Endodermal cell (in vitro differentiated cells): Measurements from ENCODE around the gene YPEL5. TPM values are rescaled to one million over a fixed set of nuclear protein-coding genes. Genes with fewer than 3 reads are reported as not detected.

ENCODE experiments used
- DNase-seq: peaks from one replicate; pipeline ENCODE4 v3.0.0-alpha.2; 2017
- H3K27ac ChIP-seq: 2 replicates; pipeline ENCODE4 v1.5.1; 2013; ENCODE audit warnings: mild to moderate bottlenecking, low read depth, low read length, moderate library complexity
- H3K27me3 ChIP-seq: 2 replicates; pipeline ENCODE4 v1.6.1; 2013; ENCODE audit warnings: mild to moderate bottlenecking, low read length, moderate library complexity; ENCODE audit not compliant: insufficient read depth, control insufficient read depth, poor library complexity, severe bottlenecking
- H3K36me3 ChIP-seq: 2 replicates; pipeline ENCODE4 v1.7.0; 2013; ENCODE audit warnings: mild to moderate bottlenecking, low read length, moderate library complexity; ENCODE audit not compliant: control insufficient read depth, insufficient read depth
- H3K4me1 ChIP-seq: one replicate; pipeline ENCODE4 v1.7.0; 2013; ENCODE audit warnings: low read length; ENCODE audit not compliant: control insufficient read depth, insufficient read depth
- H3K4me3 ChIP-seq: 2 replicates; pipeline ENCODE4 v1.5.1; 2013; ENCODE audit warnings: mild to moderate bottlenecking, low read length, moderate library complexity
- H3K9ac ChIP-seq: 2 replicates; pipeline ENCODE4 v1.6.1; 2013; ENCODE audit warnings: mild to moderate bottlenecking, low read length, moderate library complexity; ENCODE audit not compliant: poor library complexity, severe bottlenecking; ENCODE audit errors: extremely low read depth
- H3K9me3 ChIP-seq: 2 replicates; pipeline ENCODE4 v1.6.1; 2013; ENCODE audit warnings: mild to moderate bottlenecking, low read length, moderate library complexity; ENCODE audit not compliant: control insufficient read depth
- H3K27ac Mint-ChIP-seq: 2 replicates; pipeline ENCODE4 v1.8.0; 2020; ENCODE audit warnings: mixed read lengths
- H3K27me3 Mint-ChIP-seq: 2 replicates; pipeline ENCODE4 v1.8.0; 2021; ENCODE audit warnings: mild to moderate bottlenecking, mixed read lengths; ENCODE audit not compliant: insufficient read depth
- H3K36me3 Mint-ChIP-seq: 2 replicates; pipeline ENCODE4 v1.8.0; 2020; ENCODE audit warnings: low read depth, mixed read lengths
- H3K4me1 Mint-ChIP-seq: 2 replicates; pipeline ENCODE4 v1.8.0; 2020; ENCODE audit warnings: mixed read lengths
- H3K4me3 Mint-ChIP-seq: 2 replicates; pipeline ENCODE4 v1.8.0; 2020; ENCODE audit warnings: mild to moderate bottlenecking, moderate library complexity, mixed read lengths
- H3K9me3 Mint-ChIP-seq: 2 replicates; pipeline ENCODE4 v1.8.0; 2020; ENCODE audit warnings: mild to moderate bottlenecking, mixed read lengths
- WGBS, 2 experiments: methylation state at CpG; one replicate each; pipeline versions ENCODE4 v1.1.5 to v1.1.7; 2013; ENCODE audit warnings: missing lambda C conversion rate in 2 of 2, mixed read lengths in 1 of 2; ENCODE audit not compliant: insufficient coverage in 1 of 2, insufficient read length in 1 of 2; 5-methylcytosine and 5-hydroxymethylcytosine counted together
- total RNA-seq, 2 donors: library from RNA; stranded (reverse); fragmentation: NEBNext Ultra II Directional in 1 of 2; extraction: Animal tissue kit (Norgen Biotek cat#: 25700) in 1 of 2; gene quantifications; 2 replicates in 1 of 2; 3 replicates in 1 of 2; pipeline ENCODE4 v1.2.1, GENCODE V29; 2021
- TF ChIP-seq, protein P1 (sequence below): fragments of 200-600 bp; sonication (generic); conservative IDR thresholded peaks from 2 replicates; pipeline ENCODE4 v1.5.0; 2021; ENCODE audit warnings: antibody characterized with exemption, mild to moderate bottlenecking

The YPEL5 gene
- total RNA-seq, 2 donors from 2014 or later: 80.1 to 97.2 TPM

DNA sequence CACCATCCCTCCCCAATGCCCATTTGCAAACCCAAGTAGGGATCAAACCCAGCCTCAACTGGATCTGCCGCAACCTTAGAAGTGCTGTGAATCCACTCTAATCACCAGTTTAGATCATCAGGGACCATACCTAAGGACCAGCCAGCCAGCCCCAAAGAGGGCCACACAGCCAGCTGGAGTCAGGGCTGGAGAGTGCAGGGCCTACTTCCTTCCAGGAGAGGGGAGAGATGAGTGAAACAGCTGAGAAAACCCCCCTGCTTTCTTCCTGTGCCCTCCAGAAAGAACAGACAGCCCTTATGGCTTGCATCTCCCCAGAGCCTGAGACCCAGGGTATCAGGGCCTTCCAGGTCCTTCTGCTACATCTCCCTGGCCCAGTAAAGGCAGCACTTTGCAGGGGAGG, 25.8 kb downstream of the YPEL5 start:
- no peaks in the 10 kb centered on the region for H3K36me3 ChIP-seq
- H3K27ac Mint-ChIP-seq: no peak overlapping the region
- no peak overlapping the region for H3K4me3 Mint-ChIP-seq
- H3K36me3 Mint-ChIP-seq: peaks cover 2% of the 10 kb centered on the region
- no peaks in the 10 kb centered on the region for H3K4me1 ChIP-seq
- TF ChIP-seq, protein P1, sequence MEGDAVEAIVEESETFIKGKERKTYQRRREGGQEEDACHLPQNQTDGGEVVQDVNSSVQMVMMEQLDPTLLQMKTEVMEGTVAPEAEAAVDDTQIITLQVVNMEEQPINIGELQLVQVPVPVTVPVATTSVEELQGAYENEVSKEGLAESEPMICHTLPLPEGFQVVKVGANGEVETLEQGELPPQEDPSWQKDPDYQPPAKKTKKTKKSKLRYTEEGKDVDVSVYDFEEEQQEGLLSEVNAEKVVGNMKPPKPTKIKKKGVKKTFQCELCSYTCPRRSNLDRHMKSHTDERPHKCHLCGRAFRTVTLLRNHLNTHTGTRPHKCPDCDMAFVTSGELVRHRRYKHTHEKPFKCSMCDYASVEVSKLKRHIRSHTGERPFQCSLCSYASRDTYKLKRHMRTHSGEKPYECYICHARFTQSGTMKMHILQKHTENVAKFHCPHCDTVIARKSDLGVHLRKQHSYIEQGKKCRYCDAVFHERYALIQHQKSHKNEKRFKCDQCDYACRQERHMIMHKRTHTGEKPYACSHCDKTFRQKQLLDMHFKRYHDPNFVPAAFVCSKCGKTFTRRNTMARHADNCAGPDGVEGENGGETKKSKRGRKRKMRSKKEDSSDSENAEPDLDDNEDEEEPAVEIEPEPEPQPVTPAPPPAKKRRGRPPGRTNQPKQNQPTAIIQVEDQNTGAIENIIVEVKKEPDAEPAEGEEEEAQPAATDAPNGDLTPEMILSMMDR: no peak
- H3K4me1 Mint-ChIP-seq: no peaks in the 10 kb centered on the region
- peaks cover 3% of the 10 kb centered on the region for H3K27me3 Mint-ChIP-seq
- no peaks in the 10 kb centered on the region for H3K9me3 ChIP-seq
- H3K9ac ChIP-seq: no peak overlapping the region
- peaks cover 4% of the 10 kb centered on the region for H3K27me3 ChIP-seq
- no peak for DNase-seq
- 96% methylated on average over 1 of the region's 1 CpG; no CpG with 5 or more reads in 1 of the 2 experiments for WGBS, 2 experiments
- H3K4me3 ChIP-seq: no peak overlapping the region
- no peaks in the 10 kb centered on the region for H3K9me3 Mint-ChIP-seq
- H3K27ac ChIP-seq: no peak overlapping the region

DNA sequence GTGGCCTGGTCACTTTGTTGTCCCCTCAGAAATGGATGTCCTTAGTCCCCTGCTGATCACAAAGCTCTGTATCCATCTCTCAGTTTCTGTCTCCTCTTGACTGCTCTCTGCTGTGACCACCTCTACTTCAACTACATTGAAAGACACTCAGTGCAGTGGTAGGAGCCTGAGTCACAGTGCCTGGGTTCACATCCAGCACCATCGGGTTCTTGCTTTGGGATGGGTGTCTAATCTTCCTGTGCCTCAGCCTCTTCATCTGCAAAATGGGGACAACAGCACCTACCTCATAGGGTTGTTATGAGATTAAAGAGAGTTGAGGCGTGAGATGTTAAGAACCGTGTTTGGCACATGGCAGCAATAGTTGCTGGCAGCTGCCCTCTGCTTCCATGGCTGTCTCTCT, 30.6 kb downstream of the YPEL5 start:
- H3K27me3 ChIP-seq: peaks cover 18% of the 10 kb centered on the region
- TF ChIP-seq, protein P1: no peak
- no peak overlapping the region for H3K9ac ChIP-seq
- Mint-ChIP-seq H3K4me3 (no peak overlapping the region), H3K36me3 (no peaks in the 10 kb centered on the region), H3K27me3 (peaks cover 23% of the 10 kb centered on the region), H3K4me1 (no peaks in the 10 kb centered on the region), H3K27ac (no peak overlapping the region), H3K9me3 (no peaks in the 10 kb centered on the region)
- no peak overlapping the region for H3K27ac ChIP-seq
- H3K36me3 ChIP-seq: no peaks in the 10 kb centered on the region
- H3K9me3 ChIP-seq: no peaks in the 10 kb centered on the region
- no peaks in the 10 kb centered on the region for H3K4me1 ChIP-seq
- 85 to 92% methylated on average over 2 to 3 of the region's 3 CpGs for WGBS, 2 experiments
- DNase-seq: no peak
- H3K4me3 ChIP-seq: no peak overlapping the region

DNA sequence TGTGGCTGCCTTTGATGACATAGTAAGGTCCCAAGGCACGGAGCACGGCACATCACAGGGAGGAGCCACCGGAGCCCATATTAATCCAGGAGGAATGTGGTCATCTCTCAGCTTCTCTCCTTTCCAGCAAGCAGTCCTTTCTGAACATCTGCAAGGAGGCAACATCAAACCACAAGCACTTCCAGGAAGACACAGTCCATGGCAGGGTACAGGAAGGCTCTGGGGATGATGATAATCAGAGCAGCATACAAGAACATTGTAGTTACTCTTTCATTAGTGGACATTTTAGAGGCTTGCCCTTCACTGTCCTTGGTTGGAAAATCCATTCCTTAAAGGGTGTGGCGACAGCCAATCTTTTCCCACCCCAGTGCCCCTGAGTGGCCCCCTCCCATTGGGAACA, 31.1 kb downstream of the YPEL5 start:
- Histone ChIP-seq H3K9me3 (no peaks in the 10 kb centered on the region), H3K4me3 (no peak overlapping the region), H3K27ac (no peak overlapping the region), H3K4me1 (no peaks in the 10 kb centered on the region), H3K27me3 (peaks cover 18% of the 10 kb centered on the region), H3K9ac (no peak overlapping the region), H3K36me3 (no peaks in the 10 kb centered on the region)
- H3K27me3 Mint-ChIP-seq: peaks cover 23% of the 10 kb centered on the region
- 94 to 100% methylated on average over 3 to 4 of the region's 4 CpGs for WGBS, 2 experiments
- no peak overlapping the region for H3K4me3 Mint-ChIP-seq
- H3K27ac Mint-ChIP-seq: no peak overlapping the region
- no peaks in the 10 kb centered on the region for H3K9me3 Mint-ChIP-seq
- no peaks in the 10 kb centered on the region for H3K36me3 Mint-ChIP-seq
- TF ChIP-seq, protein P1: no peak
- no peak for DNase-seq
- no peaks in the 10 kb centered on the region for H3K4me1 Mint-ChIP-seq
